ENCODE data around the gene ARHGAP45.

DNA sequence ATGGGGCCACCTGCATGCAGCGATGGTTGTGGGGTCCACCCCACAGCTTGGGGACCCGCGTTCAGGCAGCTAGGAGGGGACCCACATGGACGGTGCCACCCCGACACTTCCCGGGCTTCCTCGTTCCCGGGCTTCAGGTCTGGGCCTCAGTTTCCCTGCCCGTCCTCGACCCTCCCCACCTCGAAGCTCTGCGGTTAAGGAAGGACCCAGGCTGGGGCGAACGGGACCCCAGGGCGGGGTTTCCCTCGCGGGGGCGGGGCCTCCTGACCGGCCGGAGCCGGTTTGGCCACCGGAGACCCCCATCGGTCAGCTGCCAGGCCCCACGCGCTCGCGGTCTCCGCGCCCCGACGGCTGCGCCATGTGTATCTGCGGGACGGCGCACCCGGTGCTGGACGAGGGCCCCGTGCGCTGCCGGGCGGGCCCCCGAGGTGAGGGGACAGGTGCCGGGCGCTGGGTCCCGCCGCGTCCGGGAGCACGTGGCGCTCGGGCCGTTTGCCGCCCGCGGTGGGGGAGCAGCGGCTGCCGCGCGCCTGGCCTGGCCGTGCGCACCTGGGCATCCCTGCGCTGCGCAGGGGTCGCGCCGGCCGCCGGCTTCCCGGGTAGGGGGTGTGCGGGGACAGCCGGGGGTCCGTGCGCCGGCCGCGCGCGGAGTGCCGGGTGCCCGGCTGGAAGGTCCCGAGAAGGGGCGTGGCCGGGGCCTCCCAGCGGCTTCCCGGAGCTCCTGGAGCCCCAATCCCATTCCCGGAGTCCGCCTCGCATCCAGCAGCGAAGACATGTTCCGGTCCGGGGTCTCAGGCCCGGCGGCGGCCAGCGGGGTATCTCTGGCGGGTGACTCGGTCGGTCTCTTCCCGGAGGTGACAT, 4.2 kb downstream of the ARHGAP45 start:
- TF ChIP-seq, protein P1, sequence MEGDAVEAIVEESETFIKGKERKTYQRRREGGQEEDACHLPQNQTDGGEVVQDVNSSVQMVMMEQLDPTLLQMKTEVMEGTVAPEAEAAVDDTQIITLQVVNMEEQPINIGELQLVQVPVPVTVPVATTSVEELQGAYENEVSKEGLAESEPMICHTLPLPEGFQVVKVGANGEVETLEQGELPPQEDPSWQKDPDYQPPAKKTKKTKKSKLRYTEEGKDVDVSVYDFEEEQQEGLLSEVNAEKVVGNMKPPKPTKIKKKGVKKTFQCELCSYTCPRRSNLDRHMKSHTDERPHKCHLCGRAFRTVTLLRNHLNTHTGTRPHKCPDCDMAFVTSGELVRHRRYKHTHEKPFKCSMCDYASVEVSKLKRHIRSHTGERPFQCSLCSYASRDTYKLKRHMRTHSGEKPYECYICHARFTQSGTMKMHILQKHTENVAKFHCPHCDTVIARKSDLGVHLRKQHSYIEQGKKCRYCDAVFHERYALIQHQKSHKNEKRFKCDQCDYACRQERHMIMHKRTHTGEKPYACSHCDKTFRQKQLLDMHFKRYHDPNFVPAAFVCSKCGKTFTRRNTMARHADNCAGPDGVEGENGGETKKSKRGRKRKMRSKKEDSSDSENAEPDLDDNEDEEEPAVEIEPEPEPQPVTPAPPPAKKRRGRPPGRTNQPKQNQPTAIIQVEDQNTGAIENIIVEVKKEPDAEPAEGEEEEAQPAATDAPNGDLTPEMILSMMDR (IDR thresholded peaks at IDR 0.05), result no peak
- TF ChIP-seq POLR2AphosphoS5 (IDR thresholded peaks at IDR 0.05) (no peak), POLR2A (IDR thresholded peaks at IDR 0.05) (no peak)
